Measurements from ENCODE around the gene FASLG. TPM values are rescaled to one million over a fixed set of nuclear protein-coding genes. Genes with fewer than 3 reads are reported as not detected.

FASLG gene
- total RNA-seq, 1 experiment from 2014 or later = not detected

DNA sequence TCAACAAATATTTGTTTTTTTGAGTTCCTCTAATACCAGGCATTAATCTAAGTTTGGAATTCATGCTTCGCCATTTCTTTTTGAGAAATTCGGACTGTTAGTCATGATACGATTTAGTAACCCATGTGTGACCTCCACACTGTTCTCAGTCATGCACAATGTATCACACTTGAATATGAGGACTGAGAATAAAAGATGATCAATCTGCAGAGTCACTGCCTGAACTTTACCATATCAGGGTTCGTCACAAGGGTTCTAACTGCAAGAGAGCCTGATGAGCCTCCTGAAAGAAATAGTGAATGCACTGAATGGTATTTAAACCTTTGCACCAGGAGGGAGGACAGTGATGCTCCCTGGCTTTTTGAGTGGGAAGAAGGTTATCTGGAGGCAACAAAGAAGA lies 10.9 kb upstream of the FASLG start:
- no peaks in the 10 kb centered on the region for H3K9me3 Mint-ChIP-seq
- no peak overlapping the region for H3K4me3 Mint-ChIP-seq
- no peaks in the 10 kb centered on the region for H3K36me3 Mint-ChIP-seq
- ATAC-seq (no peak), DNase-seq (ENCODE audit: low spot score) (no peak)
- POLR2A ChIA-PET = no interaction called here
- CTCF ChIA-PET = no interaction called here
- H3K4me1 Mint-ChIP-seq = no peaks in the 10 kb centered on the region
- TF ChIP-seq, protein P1, sequence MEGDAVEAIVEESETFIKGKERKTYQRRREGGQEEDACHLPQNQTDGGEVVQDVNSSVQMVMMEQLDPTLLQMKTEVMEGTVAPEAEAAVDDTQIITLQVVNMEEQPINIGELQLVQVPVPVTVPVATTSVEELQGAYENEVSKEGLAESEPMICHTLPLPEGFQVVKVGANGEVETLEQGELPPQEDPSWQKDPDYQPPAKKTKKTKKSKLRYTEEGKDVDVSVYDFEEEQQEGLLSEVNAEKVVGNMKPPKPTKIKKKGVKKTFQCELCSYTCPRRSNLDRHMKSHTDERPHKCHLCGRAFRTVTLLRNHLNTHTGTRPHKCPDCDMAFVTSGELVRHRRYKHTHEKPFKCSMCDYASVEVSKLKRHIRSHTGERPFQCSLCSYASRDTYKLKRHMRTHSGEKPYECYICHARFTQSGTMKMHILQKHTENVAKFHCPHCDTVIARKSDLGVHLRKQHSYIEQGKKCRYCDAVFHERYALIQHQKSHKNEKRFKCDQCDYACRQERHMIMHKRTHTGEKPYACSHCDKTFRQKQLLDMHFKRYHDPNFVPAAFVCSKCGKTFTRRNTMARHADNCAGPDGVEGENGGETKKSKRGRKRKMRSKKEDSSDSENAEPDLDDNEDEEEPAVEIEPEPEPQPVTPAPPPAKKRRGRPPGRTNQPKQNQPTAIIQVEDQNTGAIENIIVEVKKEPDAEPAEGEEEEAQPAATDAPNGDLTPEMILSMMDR (IDR thresholded peaks at IDR 0.05) = no peak
- H3K27ac Mint-ChIP-seq = no peak overlapping the region
- H3K27me3 Mint-ChIP-seq (ENCODE audit: low read depth) = no peaks in the 10 kb centered on the region; the same call in 1 of the 2 replicates

DNA sequence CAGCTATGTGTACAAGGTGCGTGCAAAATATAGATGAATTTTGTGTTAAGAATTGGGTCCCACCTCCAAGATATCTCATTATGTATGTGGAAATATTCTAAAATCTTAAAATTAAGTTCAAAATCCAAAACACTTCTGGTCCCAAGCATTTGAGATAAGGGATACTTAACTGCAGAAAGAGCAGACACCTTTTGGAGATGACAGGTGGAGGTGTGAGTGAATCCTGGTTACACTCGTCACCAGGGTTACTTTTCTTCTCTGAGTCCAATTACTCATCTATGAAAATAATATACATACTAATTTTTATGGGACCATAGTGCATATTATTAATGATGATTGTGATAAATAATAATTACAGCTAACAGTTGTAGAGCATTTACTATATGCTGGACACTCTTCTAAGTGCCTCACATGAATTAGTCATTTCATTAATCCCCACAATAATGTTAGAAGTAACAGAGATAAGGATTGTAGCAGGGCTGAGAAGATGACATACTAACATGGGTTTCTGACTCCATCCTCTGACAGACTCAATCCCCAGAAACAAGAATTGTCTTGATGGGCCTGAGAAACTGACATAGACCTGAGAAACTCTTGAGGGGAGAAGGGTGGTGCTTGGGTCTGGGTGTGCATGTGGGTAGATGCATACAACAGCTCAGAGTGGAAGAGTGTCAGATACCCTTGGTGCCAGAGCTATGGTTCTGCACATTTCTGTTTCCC lies 8.3 kb upstream of the FASLG start:
- Mint-ChIP-seq H3K4me1 (no peaks in the 10 kb centered on the region), H3K27ac (no peak overlapping the region), H3K36me3 (no peaks in the 10 kb centered on the region), H3K4me3 (no peak overlapping the region), H3K27me3 (ENCODE audit: low read depth) (no peaks in the 10 kb centered on the region; the same call in 1 of the 2 replicates), H3K9me3 (no peaks in the 10 kb centered on the region)
- DNase-seq (ENCODE audit: low spot score) (no peak), ATAC-seq (no peak)
- ChIA-PET CTCF (no interaction called here), POLR2A (no interaction called here)
- no peak for TF ChIP-seq JAZF1 (CRISPR knock-in tag; IDR thresholded peaks at IDR 0.05)
- TF ChIP-seq, protein P2, sequence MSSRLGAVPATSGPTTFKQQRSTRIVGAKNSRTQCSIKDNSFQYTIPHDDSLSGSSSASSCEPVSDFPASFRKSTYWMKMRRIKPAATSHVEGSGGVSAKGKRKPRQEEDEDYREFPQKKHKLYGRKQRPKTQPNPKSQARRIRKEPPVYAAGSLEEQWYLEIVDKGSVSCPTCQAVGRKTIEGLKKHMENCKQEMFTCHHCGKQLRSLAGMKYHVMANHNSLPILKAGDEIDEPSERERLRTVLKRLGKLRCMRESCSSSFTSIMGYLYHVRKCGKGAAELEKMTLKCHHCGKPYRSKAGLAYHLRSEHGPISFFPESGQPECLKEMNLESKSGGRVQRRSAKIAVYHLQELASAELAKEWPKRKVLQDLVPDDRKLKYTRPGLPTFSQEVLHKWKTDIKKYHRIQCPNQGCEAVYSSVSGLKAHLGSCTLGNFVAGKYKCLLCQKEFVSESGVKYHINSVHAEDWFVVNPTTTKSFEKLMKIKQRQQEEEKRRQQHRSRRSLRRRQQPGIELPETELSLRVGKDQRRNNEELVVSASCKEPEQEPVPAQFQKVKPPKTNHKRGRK (CRISPR knock-in tag; IDR thresholded peaks at IDR 0.05; ENCODE audit: borderline replicate concordance) = no peak
- TF ChIP-seq ZNF232 (CRISPR knock-in tag; IDR thresholded peaks at IDR 0.05) = no peak

DNA sequence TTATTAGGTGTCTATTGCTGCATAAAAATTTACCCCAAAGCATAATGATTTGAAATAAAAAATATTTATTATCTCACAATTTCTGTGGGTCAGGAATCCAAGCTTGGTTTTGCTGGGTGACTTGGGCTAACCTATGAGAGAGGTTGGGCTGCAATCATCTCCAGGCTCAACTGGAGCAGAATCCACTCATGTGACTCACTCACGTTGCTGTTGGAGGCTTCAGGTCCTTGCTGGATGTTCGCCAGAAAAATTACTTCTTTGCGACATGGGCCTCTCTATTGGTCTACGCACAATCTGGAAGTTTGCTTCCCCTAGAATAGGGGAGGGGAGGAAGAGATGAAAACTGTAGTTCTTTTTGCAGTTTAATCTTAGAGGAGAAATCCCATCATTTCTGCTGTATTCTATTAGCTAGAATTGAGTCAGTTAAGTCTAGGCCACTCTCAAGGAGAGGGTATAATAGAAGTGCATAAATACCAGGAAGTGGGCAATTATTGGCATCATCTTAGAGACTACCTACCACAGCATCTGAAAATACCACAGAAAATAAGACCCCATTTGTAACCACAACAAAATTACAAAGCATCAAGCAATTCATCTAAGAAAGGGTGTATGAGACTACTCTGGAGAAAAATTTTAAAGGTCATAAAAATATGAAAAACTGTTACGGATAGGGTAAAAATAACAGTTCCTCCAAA lies 5.7 kb upstream of the FASLG start:
- H3K4me1 Mint-ChIP-seq = no peaks in the 10 kb centered on the region
- DNase-seq (ENCODE audit: low spot score) (no peak), ATAC-seq (no peak)
- no peak overlapping the region for H3K4me3 Mint-ChIP-seq
- H3K9me3 Mint-ChIP-seq = no peaks in the 10 kb centered on the region
- POLR2A ChIA-PET = no interaction called here
- TF ChIP-seq, protein P3, sequence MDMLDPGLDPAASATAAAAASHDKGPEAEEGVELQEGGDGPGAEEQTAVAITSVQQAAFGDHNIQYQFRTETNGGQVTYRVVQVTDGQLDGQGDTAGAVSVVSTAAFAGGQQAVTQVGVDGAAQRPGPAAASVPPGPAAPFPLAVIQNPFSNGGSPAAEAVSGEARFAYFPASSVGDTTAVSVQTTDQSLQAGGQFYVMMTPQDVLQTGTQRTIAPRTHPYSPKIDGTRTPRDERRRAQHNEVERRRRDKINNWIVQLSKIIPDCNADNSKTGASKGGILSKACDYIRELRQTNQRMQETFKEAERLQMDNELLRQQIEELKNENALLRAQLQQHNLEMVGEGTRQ (CRISPR knock-in tag; IDR thresholded peaks at IDR 0.05) = no peak
- TF ChIP-seq, protein P4, sequence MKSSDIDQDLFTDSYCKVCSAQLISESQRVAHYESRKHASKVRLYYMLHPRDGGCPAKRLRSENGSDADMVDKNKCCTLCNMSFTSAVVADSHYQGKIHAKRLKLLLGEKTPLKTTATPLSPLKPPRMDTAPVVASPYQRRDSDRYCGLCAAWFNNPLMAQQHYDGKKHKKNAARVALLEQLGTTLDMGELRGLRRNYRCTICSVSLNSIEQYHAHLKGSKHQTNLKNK (CRISPR knock-in tag; IDR thresholded peaks at IDR 0.05) = no peak
- TF ChIP-seq NFE2L1 (CRISPR knock-in tag; IDR thresholded peaks at IDR 0.05) (no peak), NR3C1 (CRISPR knock-in tag; conservative IDR thresholded peaks at IDR 0.05; ENCODE audit: low read depth) (no peak), JAZF1 (CRISPR knock-in tag; IDR thresholded peaks at IDR 0.05) (no peak), CREM (CRISPR knock-in tag; IDR thresholded peaks at IDR 0.05) (no peak), NR2C2 (CRISPR knock-in tag; IDR thresholded peaks at IDR 0.05) (no peak), KAT7 (CRISPR knock-in tag; IDR thresholded peaks at IDR 0.05; ENCODE audit: borderline replicate concordance) (no peak), ZNF396 (CRISPR knock-in tag; IDR thresholded peaks at IDR 0.05; ENCODE audit: borderline replicate concordance) (no peak), SP1 (CRISPR knock-in tag; conservative IDR thresholded peaks at IDR 0.05) (no peak), CREB1 (CRISPR knock-in tag; IDR thresholded peaks at IDR 0.05) (no peak), ZNF263 (CRISPR knock-in tag; IDR thresholded peaks at IDR 0.05; ENCODE audit: low read depth) (no peak), ZNF423 (CRISPR knock-in tag; IDR thresholded peaks at IDR 0.05) (no peak), NR1H2 (CRISPR knock-in tag; IDR thresholded peaks at IDR 0.05) (no peak)
- TF ChIP-seq, protein P5, sequence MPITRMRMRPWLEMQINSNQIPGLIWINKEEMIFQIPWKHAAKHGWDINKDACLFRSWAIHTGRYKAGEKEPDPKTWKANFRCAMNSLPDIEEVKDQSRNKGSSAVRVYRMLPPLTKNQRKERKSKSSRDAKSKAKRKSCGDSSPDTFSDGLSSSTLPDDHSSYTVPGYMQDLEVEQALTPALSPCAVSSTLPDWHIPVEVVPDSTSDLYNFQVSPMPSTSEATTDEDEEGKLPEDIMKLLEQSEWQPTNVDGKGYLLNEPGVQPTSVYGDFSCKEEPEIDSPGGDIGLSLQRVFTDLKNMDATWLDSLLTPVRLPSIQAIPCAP (CRISPR knock-in tag; IDR thresholded peaks at IDR 0.05) = no peak
- TF ChIP-seq, protein P6, sequence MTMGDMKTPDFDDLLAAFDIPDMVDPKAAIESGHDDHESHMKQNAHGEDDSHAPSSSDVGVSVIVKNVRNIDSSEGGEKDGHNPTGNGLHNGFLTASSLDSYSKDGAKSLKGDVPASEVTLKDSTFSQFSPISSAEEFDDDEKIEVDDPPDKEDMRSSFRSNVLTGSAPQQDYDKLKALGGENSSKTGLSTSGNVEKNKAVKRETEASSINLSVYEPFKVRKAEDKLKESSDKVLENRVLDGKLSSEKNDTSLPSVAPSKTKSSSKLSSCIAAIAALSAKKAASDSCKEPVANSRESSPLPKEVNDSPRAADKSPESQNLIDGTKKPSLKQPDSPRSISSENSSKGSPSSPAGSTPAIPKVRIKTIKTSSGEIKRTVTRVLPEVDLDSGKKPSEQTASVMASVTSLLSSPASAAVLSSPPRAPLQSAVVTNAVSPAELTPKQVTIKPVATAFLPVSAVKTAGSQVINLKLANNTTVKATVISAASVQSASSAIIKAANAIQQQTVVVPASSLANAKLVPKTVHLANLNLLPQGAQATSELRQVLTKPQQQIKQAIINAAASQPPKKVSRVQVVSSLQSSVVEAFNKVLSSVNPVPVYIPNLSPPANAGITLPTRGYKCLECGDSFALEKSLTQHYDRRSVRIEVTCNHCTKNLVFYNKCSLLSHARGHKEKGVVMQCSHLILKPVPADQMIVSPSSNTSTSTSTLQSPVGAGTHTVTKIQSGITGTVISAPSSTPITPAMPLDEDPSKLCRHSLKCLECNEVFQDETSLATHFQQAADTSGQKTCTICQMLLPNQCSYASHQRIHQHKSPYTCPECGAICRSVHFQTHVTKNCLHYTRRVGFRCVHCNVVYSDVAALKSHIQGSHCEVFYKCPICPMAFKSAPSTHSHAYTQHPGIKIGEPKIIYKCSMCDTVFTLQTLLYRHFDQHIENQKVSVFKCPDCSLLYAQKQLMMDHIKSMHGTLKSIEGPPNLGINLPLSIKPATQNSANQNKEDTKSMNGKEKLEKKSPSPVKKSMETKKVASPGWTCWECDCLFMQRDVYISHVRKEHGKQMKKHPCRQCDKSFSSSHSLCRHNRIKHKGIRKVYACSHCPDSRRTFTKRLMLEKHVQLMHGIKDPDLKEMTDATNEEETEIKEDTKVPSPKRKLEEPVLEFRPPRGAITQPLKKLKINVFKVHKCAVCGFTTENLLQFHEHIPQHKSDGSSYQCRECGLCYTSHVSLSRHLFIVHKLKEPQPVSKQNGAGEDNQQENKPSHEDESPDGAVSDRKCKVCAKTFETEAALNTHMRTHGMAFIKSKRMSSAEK (CRISPR knock-in tag; IDR thresholded peaks at IDR 0.05; ENCODE audit: borderline replicate concordance) = no peak
- no peaks in the 10 kb centered on the region for H3K36me3 Mint-ChIP-seq
- no peak overlapping the region; the same call in 1 of the 2 replicates for H3K27ac Mint-ChIP-seq
- CTCF ChIA-PET = no interaction called here
- H3K27me3 Mint-ChIP-seq (ENCODE audit: low read depth) = no peaks in the 10 kb centered on the region; the same call in 1 of the 2 replicates

Data from WTC11 (cell line).